Epithelial cell of proximal tubule (primary cell): Measurements from ENCODE around the gene TMEM158. TPM values are rescaled to one million over a fixed set of nuclear protein-coding genes. Genes with fewer than 3 reads are reported as not detected.

Experiments
- DNase-seq: peaks from one replicate; pipeline ENCODE4 v3.0.0-alpha.2; 2011; ENCODE audit warnings: low read depth
- H3K4me3 ChIP-seq: 2 replicates; pipeline ENCODE4 v1.5.1; 2011; ENCODE audit warnings: low read depth, mild to moderate bottlenecking, low read length
- CTCF ChIP-seq: conservative IDR thresholded peaks from 2 replicates; pipeline ENCODE4 v1.5.1; 2012; ENCODE audit warnings: low read depth, mild to moderate bottlenecking, low read length
- total RNA-seq: library from RNA; depleted of rRNA; stranded (reverse); fragments of >200 nt; gene quantifications from 2 replicates; pipeline ENCODE4 v1.2.3, GENCODE V29; 2015

The TMEM158 gene
- total RNA-seq, 1 donor from 2014 or later, result 5.0 TPM

DNA sequence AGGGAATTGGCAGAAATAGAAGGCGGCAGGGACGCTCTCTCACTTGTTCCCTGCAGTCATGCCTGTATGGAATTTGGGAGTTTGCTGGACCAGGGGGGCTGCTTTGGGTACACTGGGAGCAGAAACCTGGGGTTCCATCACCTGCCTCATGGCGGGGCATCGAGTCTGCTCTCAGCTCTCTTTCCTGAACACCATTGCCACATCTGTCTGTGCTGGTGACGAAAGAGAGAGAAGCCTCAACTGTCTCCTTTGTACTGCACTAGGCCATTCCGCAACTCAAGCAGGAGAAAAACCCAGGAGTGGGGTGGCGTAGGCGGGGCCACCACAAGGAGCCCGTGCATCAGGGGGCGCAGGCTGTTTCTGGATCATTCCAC lies 14.0 kb downstream of the TMEM158 start:
- no peak overlapping the region for H3K4me3 ChIP-seq
- no peak for DNase-seq
- TF ChIP-seq CTCF, result no peak

DNA sequence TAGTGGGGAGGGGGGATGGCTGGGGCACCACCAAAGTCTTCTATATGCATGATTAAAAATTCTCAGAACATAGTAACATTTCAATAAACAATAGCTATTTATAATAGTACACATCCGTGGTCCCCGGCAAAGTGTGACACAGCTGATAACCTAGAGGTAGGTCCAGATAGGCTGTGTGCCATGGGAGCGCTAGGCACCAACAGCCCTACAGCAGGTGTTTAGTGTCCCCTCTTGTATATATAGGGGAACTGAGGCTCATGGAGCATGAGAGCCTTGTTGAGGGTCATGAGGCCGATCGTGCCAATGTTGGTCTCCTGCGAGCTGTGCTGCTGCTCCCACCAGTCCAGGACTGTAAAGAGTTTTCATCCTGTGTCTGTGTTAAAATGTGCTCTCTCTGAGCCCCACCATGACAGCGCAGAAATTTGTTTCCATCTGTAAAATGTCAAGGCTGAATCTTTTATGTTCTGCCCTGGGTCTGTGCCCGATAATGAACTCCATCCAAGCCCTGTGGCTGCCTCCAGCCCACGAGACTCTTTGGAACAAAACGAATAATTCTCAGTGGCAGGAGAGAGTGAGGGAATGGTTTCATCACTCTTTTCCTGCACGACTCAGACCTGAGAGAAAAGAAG lies 14.5 kb downstream of the TMEM158 start:
- no peak overlapping the region for H3K4me3 ChIP-seq
- TF ChIP-seq CTCF, result no peak
- no peak for DNase-seq

DNA sequence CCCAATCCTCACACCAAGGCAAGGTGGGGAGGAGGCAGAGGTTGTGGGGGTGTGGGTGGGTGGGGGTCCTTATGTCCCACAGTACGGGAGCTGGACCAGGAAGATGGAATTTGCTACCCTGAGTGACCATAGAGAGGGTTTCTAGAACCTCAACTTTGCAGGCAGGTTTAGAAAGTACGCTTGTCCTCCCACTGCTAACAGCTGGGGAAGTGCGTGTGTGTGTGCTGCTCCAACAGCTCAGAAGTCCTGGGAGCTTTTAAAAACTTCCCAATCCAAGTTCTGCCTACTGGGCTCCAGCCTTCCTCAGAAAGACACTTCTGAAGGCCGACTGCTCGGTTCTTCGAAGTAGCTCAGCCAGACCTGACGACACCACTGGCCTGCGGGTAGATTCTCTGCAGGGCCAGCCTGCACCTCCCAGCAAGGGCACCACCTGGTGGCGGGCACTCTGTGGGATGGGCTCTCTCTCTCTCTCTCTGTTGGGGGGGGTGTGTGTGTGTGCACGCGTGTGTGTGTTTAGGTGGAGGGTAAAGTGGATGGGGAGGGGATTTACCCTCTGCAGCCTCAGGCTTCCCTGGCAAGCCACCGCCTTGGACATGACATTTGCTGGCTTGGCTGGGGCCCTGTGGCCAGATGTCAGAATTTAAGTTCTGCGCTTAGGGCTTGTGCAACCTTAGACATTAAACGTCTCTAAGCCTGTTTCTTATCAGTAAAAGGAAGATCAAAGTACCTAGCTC lies 15.6 kb downstream of the TMEM158 start:
- DNase-seq, result no peak
- peak; percentile 97 for TF ChIP-seq CTCF
- no peak overlapping the region for H3K4me3 ChIP-seq

DNA sequence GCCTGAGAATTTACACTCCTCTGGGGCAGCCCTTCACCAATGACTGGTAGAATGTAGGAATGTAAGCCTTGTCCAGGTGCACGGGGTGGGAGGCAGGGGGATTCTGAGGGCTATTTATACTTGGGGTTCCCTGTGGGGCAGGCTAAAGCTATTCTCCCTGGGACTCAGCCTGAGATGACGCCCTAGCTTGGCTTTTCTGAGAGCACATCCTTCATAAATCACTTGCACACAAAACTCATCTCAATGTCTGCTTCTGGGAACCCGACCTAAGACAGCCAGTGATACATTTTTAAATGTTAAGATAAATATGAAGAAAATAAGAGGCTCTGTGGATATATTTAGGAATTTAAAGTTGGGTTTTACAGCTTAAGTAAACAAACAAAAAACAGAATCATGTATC lies 16.6 kb downstream of the TMEM158 start:
- H3K4me3 ChIP-seq, result no peak overlapping the region
- no peak for TF ChIP-seq CTCF
- DNase-seq, result no peak

GRCh38 chr3:45208586-45208985 lies 17.5 kb downstream of the TMEM158 start:
- no peak for TF ChIP-seq CTCF
- DNase-seq, result no peak
- no peak overlapping the region for H3K4me3 ChIP-seq

- TF ChIP-seq CTCF, result no peak
- H3K4me3 ChIP-seq, result no peak overlapping the region
- no peak for DNase-seq
These were observed 18.6 kb downstream of the TMEM158 start for GRCh38 chr3:45207446-45207845.

GRCh38 chr3:45205126-45205525 lies 21.0 kb downstream of the TMEM158 start:
- TF ChIP-seq CTCF, result no peak
- H3K4me3 ChIP-seq, result no peak overlapping the region
- DNase-seq, result no peak
